NCI-H2227 (cell line): ENCODE results near the gene COASY.

Experiments
- DNase-seq: peaks from one replicate; lab custom pipeline; 2025; ENCODE audit not compliant: unreplicated experiment; lab: John Stamatoyannopoulos, UW

The COASY gene

GRCh38 chr17:42609814-42610801 lies 48.2 kb downstream of the COASY start:
- DNase-seq = peak; percentile 53

- no peak for DNase-seq
These were observed 50.1 kb downstream of the COASY start for GRCh38 chr17:42612013-42612412.

GRCh38 chr17:42613699-42614295 lies 51.8 kb downstream of the COASY start:
- no peak for DNase-seq
